Type B pancreatic cell (in vitro differentiated cells): ENCODE data around the gene CD300C. TPM values are rescaled to one million over a fixed set of nuclear protein-coding genes. Genes with fewer than 3 reads are reported as not detected.

Experiments
- DNase-seq: peaks from one replicate; pipeline ENCODE4 v3.0.0; 2021; ENCODE audit warnings: mixed read lengths; ENCODE audit not compliant: unreplicated experiment; ENCODE audit errors: extremely low spot score
- H3K27ac Mint-ChIP-seq: 2 replicates; pipeline ENCODE4 v1.8.0; 2021; ENCODE audit warnings: mild to moderate bottlenecking, mixed read lengths
- H3K27me3 Mint-ChIP-seq: 2 replicates; pipeline ENCODE4 v1.8.0; 2021; ENCODE audit warnings: mixed read lengths
- H3K36me3 Mint-ChIP-seq: 2 replicates; pipeline ENCODE4 v1.8.0; 2021; ENCODE audit warnings: mixed read lengths
- H3K4me1 Mint-ChIP-seq: one replicate; pipeline ENCODE4 v1.8.0; 2021; ENCODE audit warnings: mixed read lengths; ENCODE audit not compliant: unreplicated experiment
- H3K4me3 Mint-ChIP-seq: 2 replicates; pipeline ENCODE4 v1.8.0; 2021; ENCODE audit warnings: mild to moderate bottlenecking, mixed read lengths
- H3K9me3 Mint-ChIP-seq: 2 replicates; pipeline ENCODE4 v1.8.0; 2021; ENCODE audit warnings: mixed read lengths
- total RNA-seq: library from RNA; stranded (reverse); gene quantifications from 2 replicates; pipeline ENCODE4 v1.2.1, GENCODE V29; 2021; ENCODE audit warnings: low replicate concordance
- TF ChIP-seq, protein P1 (sequence below): fragments of 200-600 bp; sonication (generic); conservative IDR thresholded peaks from 2 replicates; pipeline ENCODE4 v1.5.0; 2021; ENCODE audit warnings: antibody characterized with exemption, mild to moderate bottlenecking

Gene CD300C
- total RNA-seq, 1 donor from 2014 or later, result not detected

DNA sequence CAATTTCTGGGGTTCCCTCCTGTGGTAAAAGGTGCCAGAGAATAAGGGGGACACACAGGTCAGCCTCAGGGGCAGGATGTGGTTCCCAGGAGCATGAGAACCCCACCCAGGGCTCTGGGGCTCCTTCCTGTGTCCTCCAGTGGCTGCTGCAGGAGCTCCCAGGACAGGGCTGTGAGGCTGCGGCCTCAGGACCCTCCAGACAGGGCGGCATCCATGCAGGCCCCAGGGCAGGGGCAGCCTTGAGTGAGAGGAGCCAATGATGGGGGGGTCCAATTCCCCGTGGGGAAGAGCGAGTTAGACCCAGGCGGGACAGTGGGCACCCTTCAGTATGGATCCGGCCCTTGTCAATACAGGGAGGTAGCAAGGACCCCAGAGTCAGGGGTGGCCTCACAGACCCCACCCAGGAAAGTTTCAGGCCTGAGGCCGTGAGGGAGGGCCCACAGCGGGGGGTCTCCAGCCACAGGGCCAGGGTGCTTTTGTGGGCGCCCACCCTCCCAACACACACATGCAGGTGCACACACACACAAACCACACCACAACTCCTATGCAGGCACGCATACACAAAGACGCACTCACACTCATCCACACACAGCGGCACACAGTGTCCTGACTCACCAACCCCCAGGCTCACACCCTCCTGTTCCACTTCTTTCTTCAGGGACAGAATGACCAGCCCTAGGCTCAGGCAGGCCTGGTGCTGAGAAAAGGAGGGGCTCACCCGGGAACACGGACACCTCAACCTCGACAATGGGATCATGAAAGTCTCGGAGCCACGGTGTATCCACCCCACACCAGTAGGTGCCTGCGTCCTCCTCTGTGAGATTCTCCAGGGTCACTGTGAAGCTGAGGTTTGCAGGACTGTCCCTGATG is 1.8 kb downstream of the CD300C start:
- no peak overlapping the region for H3K4me3 Mint-ChIP-seq
- DNase-seq, result no peak
- H3K27ac Mint-ChIP-seq, result no peak overlapping the region
- TF ChIP-seq, protein P1, sequence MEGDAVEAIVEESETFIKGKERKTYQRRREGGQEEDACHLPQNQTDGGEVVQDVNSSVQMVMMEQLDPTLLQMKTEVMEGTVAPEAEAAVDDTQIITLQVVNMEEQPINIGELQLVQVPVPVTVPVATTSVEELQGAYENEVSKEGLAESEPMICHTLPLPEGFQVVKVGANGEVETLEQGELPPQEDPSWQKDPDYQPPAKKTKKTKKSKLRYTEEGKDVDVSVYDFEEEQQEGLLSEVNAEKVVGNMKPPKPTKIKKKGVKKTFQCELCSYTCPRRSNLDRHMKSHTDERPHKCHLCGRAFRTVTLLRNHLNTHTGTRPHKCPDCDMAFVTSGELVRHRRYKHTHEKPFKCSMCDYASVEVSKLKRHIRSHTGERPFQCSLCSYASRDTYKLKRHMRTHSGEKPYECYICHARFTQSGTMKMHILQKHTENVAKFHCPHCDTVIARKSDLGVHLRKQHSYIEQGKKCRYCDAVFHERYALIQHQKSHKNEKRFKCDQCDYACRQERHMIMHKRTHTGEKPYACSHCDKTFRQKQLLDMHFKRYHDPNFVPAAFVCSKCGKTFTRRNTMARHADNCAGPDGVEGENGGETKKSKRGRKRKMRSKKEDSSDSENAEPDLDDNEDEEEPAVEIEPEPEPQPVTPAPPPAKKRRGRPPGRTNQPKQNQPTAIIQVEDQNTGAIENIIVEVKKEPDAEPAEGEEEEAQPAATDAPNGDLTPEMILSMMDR, result no peak
- H3K4me1 Mint-ChIP-seq, result no peaks in the 10 kb centered on the region
- H3K36me3 Mint-ChIP-seq, result no peaks in the 10 kb centered on the region
- no peaks in the 10 kb centered on the region for H3K9me3 Mint-ChIP-seq
- H3K27me3 Mint-ChIP-seq, result peaks cover 27% of the 10 kb centered on the region

DNA sequence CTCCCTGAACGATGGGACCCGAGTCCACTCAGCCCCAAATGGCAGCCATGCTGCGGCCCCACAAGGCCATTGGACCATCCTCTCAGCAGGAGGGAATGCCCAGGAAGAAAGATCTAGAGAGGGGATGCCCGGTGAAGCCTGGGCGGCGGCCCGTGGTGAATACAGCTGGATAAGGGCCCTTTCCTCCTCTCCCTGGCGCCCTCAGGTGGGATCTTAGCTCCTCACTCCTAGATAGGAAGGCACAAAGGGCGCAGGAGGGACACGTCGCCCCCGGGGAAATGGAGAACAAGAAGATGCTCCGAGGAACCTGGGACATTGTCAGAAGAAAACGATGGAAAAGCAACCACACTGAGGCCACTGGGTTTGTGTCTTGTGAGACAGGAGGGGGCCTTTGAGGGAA is 2.5 kb downstream of the CD300C start:
- H3K27me3 Mint-ChIP-seq, result peaks cover 27% of the 10 kb centered on the region
- H3K9me3 Mint-ChIP-seq, result no peaks in the 10 kb centered on the region
- no peak overlapping the region for H3K4me3 Mint-ChIP-seq
- H3K4me1 Mint-ChIP-seq, result no peaks in the 10 kb centered on the region
- H3K36me3 Mint-ChIP-seq, result no peaks in the 10 kb centered on the region
- H3K27ac Mint-ChIP-seq, result no peak overlapping the region
- no peak for DNase-seq
- TF ChIP-seq, protein P1, result no peak

DNA sequence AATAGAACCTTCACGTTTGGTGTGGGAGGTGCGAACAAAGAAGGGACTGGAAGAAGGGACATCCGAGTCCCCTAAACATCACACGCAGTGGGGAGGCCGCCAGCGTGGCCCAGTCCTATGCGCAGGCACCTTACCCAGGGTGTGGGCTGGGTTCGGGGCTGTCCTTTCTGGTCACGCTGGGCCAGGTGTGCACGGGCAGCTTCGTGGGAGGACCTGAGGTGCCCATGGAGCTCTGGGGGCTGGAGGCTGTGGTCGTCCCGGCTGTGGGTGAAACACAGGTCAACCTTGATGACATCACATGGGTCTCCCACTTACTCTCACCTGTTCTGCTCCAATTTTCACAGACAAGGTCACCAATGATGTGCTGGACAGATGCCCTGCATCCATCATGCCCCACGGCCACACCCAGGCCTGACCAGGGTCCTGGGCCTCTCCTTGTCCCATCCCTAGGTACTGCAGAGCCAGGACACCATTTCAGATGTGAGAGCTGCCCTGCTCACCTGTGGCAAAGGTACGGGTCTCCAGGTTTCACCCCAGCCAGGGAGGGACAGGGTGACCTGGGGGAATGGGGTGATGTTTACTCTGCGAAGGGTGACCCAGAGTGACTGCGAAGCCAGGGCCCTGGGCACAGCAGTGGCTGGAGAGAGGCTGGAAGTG is 3.1 kb downstream of the CD300C start:
- no peaks in the 10 kb centered on the region for H3K4me1 Mint-ChIP-seq
- H3K27ac Mint-ChIP-seq, result no peak overlapping the region
- TF ChIP-seq, protein P1, result no peak
- H3K9me3 Mint-ChIP-seq, result no peaks in the 10 kb centered on the region
- no peaks in the 10 kb centered on the region for H3K36me3 Mint-ChIP-seq
- no peak for DNase-seq
- peaks cover 33% of the 10 kb centered on the region for H3K27me3 Mint-ChIP-seq
- H3K4me3 Mint-ChIP-seq, result no peak overlapping the region

DNA sequence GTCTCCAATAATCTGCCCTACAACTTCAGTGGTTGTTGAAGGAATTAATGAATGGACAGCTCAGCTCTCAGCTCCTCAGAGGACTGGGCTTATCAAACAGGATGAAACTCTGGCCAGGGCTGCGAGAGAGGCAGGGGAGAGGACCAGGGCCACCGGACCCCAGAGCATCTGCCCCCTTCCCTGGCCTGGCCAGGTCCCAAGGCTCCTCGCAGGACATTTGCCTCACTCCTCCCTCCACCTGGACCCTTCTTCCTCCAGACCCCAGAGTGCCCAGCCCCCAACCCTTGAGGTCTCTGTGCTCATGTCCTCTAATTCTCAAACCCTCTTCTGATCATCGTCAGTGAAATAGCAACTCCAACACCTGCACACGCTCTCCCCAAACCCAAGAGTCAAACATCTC is 3.7 kb downstream of the CD300C start:
- DNase-seq, result no peak
- H3K27me3 Mint-ChIP-seq, result peaks cover 40% of the 10 kb centered on the region
- H3K36me3 Mint-ChIP-seq, result no peaks in the 10 kb centered on the region
- no peak overlapping the region for H3K27ac Mint-ChIP-seq
- H3K9me3 Mint-ChIP-seq, result no peaks in the 10 kb centered on the region
- H3K4me1 Mint-ChIP-seq, result no peaks in the 10 kb centered on the region
- TF ChIP-seq, protein P1, result no peak
- no peak overlapping the region for H3K4me3 Mint-ChIP-seq

DNA sequence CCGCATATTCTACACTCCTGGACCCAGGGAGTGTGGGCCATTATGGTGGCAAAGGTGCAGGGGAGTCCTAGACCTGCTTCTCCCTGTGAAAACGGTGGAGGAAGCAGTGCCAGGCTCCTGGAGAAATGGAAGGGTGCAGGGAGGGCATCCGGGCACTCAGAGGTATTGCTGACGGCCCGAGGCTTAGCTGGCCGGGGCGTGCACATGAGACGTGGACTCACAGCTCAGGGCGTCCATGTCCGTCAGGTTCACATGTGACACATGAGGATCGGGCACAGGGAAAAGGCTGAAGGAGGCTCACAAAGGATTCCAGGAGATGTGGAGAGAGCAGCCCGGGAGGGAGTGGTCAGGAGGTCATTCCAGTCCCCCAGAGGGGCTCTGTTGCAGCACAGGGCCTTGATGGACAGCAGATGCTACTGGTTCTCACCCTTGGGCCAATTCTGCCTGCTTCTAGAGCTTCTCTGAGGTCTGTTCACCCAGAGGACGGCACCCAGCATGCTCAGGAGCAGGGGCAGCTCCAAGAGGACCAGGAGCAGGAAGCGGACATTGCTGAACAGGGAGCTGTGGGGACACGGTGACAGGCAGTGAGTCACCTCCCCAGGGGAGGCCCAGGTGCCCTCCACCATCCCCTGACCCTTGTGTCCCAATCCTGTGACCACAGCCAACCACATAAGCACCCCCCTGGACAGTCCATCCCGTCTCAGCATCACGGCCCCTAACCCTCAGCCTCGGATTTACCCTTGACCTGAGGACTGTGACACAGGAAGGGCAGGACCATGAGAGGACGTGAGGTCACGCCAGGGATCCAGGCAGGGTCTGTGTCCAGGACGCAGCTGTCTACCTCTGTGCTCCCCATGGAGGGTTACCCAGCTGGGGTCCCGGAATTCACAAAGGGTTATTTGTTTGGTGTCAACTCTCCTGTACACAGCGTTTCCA is 4.5 kb downstream of the CD300C start:
- H3K9me3 Mint-ChIP-seq, result no peaks in the 10 kb centered on the region
- no peak overlapping the region for H3K27ac Mint-ChIP-seq
- H3K4me3 Mint-ChIP-seq, result no peak overlapping the region
- H3K27me3 Mint-ChIP-seq, result peaks cover 47% of the 10 kb centered on the region
- H3K4me1 Mint-ChIP-seq, result no peaks in the 10 kb centered on the region
- TF ChIP-seq, protein P1, result no peak
- H3K36me3 Mint-ChIP-seq, result no peaks in the 10 kb centered on the region
- no peak for DNase-seq
